SIG-M5 (cell line): ENCODE data around the gene MAPK14.

Experiments used
- DNase-seq: peaks from one replicate; lab custom pipeline; 2025; lab: John Stamatoyannopoulos, UW

Gene MAPK14

DNA sequence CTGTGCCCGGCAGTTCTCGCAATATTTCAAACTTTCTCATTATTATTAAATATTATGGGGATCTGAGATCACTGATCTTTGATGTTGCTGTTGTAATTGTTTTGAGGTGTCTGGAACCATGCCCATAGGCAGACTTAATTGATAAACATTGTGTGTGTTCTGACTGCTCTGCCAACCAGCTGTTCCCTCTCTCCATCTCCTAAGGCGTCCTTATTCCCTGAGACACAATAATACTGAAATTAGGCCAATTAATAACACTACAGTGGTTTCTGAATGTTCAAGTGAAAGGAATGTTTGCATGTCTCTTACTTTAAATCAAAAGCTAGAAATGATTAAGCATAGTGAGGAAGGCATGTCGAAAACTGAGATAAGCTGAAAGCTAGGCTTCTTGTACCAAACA is 7.6 kb downstream of the MAPK14 start:
- DNase-seq: no peak

- DNase-seq: no peak
These were observed 10.7 kb downstream of the MAPK14 start for GRCh38 chr6:36038120-36038876.

DNA sequence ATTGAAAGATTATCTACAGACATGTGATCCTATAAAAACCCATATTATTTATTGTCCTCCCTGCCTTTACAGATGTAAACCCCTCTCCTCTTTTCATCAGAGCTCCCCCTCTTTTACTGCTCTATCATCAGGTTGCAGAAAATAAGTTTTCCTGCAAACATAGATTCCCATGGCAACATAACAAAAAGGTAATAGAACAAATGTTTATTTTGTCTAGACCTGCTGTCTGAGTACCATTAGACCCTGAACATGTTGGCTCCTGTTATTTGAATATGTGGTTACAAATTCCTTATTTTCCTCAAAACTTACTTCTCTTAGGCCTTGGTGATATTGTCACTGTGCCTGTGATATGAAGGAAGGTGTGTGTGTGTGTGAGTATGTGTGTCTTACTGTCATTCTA is 11.5 kb downstream of the MAPK14 start:
- DNase-seq: no peak

- no peak for DNase-seq
These were observed 13.3 kb downstream of the MAPK14 start for GRCh38 chr6:36040958-36041357.

DNA sequence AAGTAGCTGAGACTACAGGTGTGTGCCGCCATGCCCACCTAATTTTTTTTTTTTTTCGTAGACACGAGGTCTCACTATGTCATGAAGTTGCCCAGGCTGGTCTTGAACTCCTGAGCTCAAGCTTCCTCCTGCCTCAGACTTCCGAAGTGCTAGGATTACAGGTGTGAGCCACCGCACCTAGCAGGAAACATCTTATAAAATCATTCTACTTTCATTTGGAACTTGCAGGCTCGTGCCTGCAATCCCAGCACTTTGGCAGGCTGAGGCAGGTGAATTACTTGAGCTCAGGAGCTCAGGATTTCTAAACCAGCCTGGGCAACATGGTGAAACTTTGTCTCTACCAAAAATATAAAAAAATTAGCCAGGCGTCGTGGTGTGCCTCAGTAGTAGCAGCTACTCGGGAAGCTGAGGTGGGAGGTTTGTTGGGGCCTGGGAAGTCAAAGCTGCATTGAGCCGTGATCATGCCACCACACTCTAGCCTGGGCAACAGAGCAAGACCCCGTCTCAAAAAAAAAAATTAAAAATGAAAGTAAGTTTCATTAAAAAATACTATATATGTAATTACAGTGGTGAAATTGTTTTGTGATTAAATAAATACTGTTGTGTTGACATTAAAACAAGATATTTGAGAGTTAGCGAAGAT is 15.1 kb downstream of the MAPK14 start:
- DNase-seq: no peak

DNA sequence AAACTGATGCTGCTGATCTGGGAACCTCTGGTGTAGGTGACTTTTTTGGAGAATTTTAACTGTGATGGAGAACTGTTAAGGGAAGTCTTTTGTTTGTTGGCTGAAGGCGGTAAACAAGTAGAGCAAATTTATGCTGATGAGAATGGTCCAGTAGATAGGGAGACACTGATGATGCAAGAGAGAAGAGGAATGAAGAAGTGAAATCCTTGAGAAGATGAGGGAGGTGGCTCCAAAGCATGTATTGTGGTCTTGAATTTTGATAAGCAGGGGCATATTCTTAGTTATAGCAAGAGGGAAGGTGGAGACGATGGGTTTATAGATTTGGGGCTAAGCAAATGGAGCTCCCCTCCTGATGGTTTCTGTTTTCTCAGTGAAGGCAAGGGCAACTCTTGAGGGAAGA is 22.0 kb downstream of the MAPK14 start:
- peak; percentile 25 for DNase-seq

DNA sequence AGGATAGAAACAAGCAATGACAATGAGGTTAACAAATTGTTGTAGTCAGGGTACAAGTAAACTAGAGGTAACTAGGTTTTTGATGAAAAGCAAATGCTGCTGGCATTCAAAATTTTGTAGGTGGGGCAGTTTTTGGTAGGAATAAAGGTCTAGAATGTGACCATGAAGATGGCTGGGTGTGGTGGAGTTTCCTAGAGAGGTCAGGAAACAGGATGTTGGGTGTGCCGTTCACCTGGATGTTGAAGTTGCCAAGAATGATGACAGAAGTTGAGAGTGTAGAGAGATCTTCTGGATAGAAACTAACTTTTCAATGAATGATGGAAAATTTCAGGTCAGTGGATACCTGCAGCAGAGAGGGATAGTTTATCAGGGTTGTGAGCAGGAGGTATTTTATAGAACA is 22.7 kb downstream of the MAPK14 start:
- no peak for DNase-seq

DNA sequence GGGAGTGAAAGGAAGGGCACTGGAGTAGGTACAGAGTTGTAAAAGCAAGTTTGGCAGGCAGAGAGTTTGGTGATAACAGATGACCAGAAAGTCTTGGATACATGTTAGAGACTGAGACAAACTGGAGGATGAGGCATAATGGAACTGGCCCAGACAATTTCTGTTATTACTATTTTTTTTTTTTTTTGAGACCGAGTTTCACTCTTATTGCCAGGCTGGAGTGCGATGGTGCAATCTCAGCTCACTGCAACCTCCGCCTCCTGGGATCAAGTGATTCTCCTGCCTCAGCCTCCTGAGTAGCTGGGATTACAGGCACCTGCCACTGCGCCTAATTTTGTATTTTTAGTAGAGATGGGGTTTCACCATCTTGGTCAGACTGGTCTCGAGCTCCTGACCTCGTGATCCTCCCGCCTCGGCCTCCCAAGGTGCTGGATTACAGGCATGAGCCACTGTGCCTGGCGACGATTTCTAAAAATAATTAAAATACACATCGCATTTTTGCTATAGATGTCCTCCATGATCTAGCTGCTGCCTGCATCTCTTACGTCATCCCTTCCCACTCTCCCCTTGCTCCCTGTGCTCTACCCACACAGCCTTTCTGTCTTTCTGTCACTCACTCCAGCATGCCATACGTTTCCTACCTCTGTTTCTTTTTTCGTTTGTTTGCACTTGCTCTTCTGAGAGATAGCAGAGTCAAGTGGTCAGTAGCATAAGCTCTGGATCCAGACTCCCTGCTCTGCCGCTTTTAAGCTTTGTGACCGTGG is 23.5 kb downstream of the MAPK14 start:
- DNase-seq: no peak

DNA sequence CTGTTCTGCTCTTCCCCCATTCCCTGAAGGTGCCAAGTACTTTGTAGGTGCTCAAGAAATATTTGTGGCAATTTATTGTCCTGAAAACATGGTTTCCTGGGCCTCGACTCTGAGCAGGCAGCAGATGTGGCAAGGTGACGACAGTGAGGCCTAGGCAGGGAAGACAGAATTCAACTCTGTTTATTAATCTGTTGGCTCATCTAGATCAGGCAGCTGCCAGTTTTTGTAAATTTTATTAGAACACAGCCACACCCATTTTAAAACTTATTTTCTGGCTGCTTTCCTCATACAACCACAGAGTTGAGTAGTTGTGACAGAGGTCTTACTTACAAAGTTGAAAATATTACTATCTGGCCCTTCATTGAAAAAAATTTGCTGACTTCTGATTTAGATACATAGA is 24.5 kb downstream of the MAPK14 start:
- DNase-seq: no peak

GRCh38 chr6:36053878-36054277 is 26.3 kb downstream of the MAPK14 start:
- DNase-seq: no peak

- DNase-seq: no peak
These were observed 26.8 kb downstream of the MAPK14 start for GRCh38 chr6:36054415-36054814.

GRCh38 chr6:36054956-36055355 is 27.3 kb downstream of the MAPK14 start:
- no peak for DNase-seq

DNA sequence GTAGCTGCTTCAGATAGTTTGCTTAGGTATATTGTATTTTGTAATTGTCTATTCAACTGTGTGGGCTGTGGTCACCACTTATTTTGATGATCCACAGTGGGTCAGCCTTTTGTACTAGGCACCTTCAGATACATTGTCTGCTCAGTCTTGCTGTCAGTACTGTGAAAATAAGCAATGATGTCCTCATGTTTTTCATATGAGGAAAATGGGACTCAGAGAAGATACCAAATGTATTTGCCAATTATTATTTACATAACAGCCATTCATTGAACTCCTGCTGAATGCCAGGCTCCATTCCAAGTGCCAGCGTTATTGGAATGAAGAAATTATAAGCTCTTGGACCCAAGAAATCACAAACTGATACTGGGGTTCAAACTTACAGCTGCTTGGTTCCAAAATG is 28.6 kb downstream of the MAPK14 start:
- no peak for DNase-seq

- DNase-seq: no peak
These were observed 33.6 kb downstream of the MAPK14 start for GRCh38 chr6:36061236-36061635.

GRCh38 chr6:36062247-36062646 is 34.6 kb downstream of the MAPK14 start:
- no peak for DNase-seq

GRCh38 chr6:36063318-36064060 is 35.9 kb downstream of the MAPK14 start:
- no peak for DNase-seq

GRCh38 chr6:36064770-36065396 is 37.3 kb downstream of the MAPK14 start:
- no peak for DNase-seq

DNA sequence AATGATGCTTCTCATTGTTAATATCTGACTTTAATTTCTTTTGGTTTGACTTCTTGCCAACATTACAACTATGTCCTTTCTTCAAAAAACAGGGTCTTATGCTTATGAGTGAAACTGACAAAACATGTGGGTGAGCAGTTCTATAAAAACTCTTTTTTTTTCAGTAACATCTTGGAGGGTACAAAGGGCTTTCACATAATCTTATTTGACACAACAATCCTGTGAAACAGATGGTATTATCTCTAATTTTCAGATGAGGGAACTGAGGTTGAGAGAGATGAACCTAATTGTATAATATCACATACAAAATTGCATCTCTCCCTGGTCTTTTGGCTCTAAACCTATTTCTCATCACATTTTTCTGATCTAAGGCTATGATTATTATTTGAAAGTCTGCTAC is 38.3 kb downstream of the MAPK14 start:
- DNase-seq: no peak

GRCh38 chr6:36066817-36067216 is 39.2 kb downstream of the MAPK14 start:
- DNase-seq: no peak

DNA sequence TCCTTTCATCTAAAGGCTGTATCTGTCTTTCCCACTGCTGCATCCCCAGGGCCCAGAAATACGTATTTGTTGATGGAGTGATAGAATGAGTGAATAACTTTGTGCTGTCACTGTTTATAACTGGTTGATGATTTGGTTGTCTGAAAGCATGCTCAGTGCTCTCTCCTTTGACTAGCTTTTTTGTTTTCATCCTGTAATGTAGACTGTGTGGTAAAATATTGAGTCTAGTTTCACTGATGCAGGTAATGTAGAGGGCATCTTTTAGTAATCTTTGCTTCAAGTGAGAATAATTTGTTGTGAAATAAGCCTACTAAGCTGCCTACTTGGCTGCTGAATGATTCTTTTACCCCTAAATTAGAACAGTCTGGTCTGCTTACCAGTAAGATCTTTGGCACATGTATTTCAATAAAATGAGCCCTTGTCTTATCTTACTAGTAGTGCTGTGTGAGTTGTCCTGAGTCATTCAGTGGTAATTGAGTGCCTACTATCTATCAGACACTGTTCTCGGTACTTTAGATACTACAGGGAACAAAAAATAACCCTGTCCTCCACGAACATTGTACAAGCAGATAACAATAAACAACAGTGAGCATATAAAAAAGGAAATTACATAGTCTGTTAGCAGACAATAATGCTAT is 39.9 kb downstream of the MAPK14 start:
- no peak for DNase-seq

DNA sequence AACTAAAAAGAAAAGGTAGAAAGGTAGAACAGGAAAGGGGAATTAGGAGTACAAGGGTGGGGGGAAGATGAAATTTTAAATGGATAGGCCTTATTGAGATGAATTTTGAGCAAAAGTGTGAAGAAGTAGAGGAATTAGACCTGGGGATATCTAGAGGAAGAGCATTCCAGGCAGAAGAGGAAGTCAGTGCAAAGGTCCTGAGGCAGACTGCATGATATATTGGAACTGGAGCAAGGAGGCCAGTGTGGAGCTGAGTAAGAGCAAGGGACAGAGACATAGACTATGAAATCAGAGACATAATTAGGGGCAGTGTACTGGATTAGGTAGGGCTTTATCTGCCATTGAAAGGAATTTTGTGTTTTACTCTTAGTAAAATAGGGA is 40.4 kb downstream of the MAPK14 start:
- no peak for DNase-seq

DNA sequence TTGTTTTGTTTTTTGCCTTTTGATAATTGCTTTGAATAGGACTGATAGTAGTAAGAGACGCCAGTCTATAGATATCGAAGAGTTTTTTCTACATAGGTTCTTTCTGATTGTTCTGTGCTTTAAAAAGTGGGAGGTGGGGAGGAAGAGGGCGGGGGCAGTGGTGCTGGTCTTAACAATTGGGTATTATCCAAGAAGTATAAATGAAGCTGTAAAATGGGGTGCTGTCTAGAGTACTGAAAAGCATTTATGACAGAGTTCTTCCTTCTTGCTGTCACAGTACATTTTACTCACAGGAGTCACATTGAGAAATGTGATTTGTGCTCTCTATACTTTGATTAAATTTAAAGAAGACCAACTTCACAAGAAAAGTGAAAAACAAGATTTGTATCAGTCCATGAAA is 41.0 kb downstream of the MAPK14 start:
- no peak for DNase-seq
